ENCODE results near the gene RNLS. TPM values are rescaled to one million over a fixed set of nuclear protein-coding genes. Genes with fewer than 3 reads are reported as not detected.

RNLS gene
- total RNA-seq, 4 donors from 2014 or later, result 7.8 to 37.2 (median 26.2) TPM

- no peak overlapping the region for H3K4me3 ChIP-seq
- H3K9me3 ChIP-seq, result peaks cover 0 to 8% (median 0%) of the 10 kb centered on the region in 4 donors
- no peak for DNase-seq (ENCODE audit: low spot score in 2 of 2)
- no peak for TF ChIP-seq CTCF (IDR thresholded peaks at IDR 0.05)
- TF ChIP-seq POLR2A (IDR thresholded peaks at IDR 0.05), result no peak
- TF ChIP-seq EP300 (IDR thresholded peaks at IDR 0.05), result no peak
- H3K36me3 ChIP-seq, result peaks cover 0 to 5% (median 0%) of the 10 kb centered on the region in 3 donors
- H3K27ac ChIP-seq, result no peak overlapping the region
- H3K27me3 ChIP-seq, result no peaks in the 10 kb centered on the region
- H3K4me1 ChIP-seq, result peaks cover 0 to 17% (median 0%) of the 10 kb centered on the region in 4 donors
Observed at GRCh38 chr10:88440541-88440940, 142.6 kb downstream of the RNLS start.

DNA sequence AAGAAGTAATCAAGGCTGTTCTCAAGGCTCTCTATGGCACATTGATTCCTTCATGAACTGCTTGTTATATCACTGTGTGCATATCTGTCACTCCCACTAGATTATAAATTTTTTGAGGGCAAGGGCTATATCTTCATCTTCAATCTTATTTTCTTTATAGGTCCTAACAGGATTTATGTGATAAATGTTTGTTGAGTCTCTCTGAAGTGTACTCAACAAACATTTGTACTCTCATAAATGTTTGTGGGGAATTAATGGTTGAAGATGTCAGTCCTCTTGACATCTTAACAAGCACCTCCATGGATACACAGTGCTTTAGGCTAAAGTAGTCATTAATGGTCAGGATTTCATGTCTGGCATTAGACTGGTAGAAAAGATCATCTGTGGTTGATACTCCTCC, 143.2 kb downstream of the RNLS start:
- H3K4me3 ChIP-seq, result no peak overlapping the region
- H3K9me3 ChIP-seq, result peaks cover 0 to 8% (median 0%) of the 10 kb centered on the region in 4 donors
- TF ChIP-seq EP300 (IDR thresholded peaks at IDR 0.05) (no peak), POLR2A (IDR thresholded peaks at IDR 0.05) (no peak), CTCF (IDR thresholded peaks at IDR 0.05) (no peak)
- peaks cover 0 to 5% (median 0%) of the 10 kb centered on the region in 3 donors for H3K36me3 ChIP-seq
- peaks cover 0 to 17% (median 0%) of the 10 kb centered on the region in 4 donors for H3K4me1 ChIP-seq
- no peak for DNase-seq (ENCODE audit: low spot score in 2 of 2)
- H3K27ac ChIP-seq, result no peak overlapping the region
- H3K27me3 ChIP-seq, result no peaks in the 10 kb centered on the region

DNA sequence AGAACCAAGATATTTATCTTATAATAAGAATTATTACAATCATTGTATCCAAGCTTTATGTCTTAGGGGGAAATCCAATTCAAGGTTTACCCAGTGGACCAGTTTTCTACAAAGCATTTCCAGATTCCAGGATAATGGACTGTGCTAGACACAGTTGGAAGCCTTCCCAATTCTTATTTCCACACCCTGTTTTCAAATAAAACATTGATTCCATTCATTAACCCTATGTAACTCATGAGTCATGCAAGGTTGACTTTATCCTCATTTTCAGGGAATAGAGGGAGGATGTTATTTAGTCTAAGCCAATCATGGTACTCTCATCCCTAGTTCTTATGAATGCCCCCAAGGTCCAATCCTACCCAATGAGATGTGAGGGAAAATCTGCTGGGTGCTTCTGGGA, 145.7 kb downstream of the RNLS start:
- Histone ChIP-seq H3K27ac (no peak overlapping the region), H3K27me3 (no peaks in the 10 kb centered on the region), H3K4me3 (no peak overlapping the region), H3K4me1 (peaks cover 0 to 17% (median 0%) of the 10 kb centered on the region in 4 donors), H3K36me3 (no peaks in the 10 kb centered on the region), H3K9me3 (no peaks in the 10 kb centered on the region)
- TF ChIP-seq EP300 (IDR thresholded peaks at IDR 0.05), result no peak
- no peak for TF ChIP-seq CTCF (IDR thresholded peaks at IDR 0.05)
- no peak for TF ChIP-seq POLR2A (IDR thresholded peaks at IDR 0.05)
- DNase-seq (ENCODE audit: low spot score in 2 of 2), result no peak

GRCh38 chr10:88433565-88434186, 149.4 kb downstream of the RNLS start:
- TF ChIP-seq EP300 (IDR thresholded peaks at IDR 0.05) (no peak), CTCF (IDR thresholded peaks at IDR 0.05) (no peak), POLR2A (IDR thresholded peaks at IDR 0.05) (no peak)
- WGBS, 2 donors, result 88 to 91% methylated on average over 2 of the region's 2 CpGs
- H3K9me3 ChIP-seq, result no peaks in the 10 kb centered on the region

GRCh38 chr10:88431103-88431502, 152.0 kb downstream of the RNLS start:
- peaks cover 0 to 9% (median 0%) of the 10 kb centered on the region in 4 donors for H3K4me1 ChIP-seq
- no peaks in the 10 kb centered on the region for H3K27me3 ChIP-seq
- H3K4me3 ChIP-seq, result no peak overlapping the region
- 97 to 100% methylated on average over 1 of the region's 1 CpG for WGBS, 2 donors
- H3K36me3 ChIP-seq, result no peaks in the 10 kb centered on the region
- no peak overlapping the region for H3K27ac ChIP-seq
- DNase-seq (ENCODE audit: low spot score in 2 of 2), result no peak
- no peaks in the 10 kb centered on the region for H3K9me3 ChIP-seq
- no peak for TF ChIP-seq EP300 (IDR thresholded peaks at IDR 0.05)
- TF ChIP-seq POLR2A (IDR thresholded peaks at IDR 0.05), result no peak
- TF ChIP-seq CTCF (IDR thresholded peaks at IDR 0.05), result no peak

More at GRCh38 chr10:88433565-88434186, 149.4 kb downstream of the RNLS start:
- Histone ChIP-seq H3K4me3 (no peak overlapping the region), H3K27ac (no peak overlapping the region), H3K36me3 (no peaks in the 10 kb centered on the region), H3K27me3 (no peaks in the 10 kb centered on the region), H3K4me1 (peaks cover 0 to 15% (median 0%) of the 10 kb centered on the region in 4 donors)
- no peak for DNase-seq (ENCODE audit: low spot score in 2 of 2)

All from tibial nerve (tissue), 4 donors.